GM21526 (cell line): ENCODE data around the gene KAZN.

Experiments used
- ATAC-seq: cut with Tn5 transposase; IDR thresholded peaks from one replicate; pipeline ENCODE4 v1.9.1; 2021; ENCODE audit warnings: moderate library complexity; ENCODE audit not compliant: unreplicated experiment, low FRiP score

KAZN gene

GRCh38 chr1:14735841-14736240, 137.4 kb downstream of the KAZN start:
- no peak for ATAC-seq

GRCh38 chr1:14737561-14738094, 139.1 kb downstream of the KAZN start:
- no peak for ATAC-seq

- no peak for ATAC-seq
Measured at GRCh38 chr1:14738235-14738634, 139.8 kb downstream of the KAZN start.

DNA sequence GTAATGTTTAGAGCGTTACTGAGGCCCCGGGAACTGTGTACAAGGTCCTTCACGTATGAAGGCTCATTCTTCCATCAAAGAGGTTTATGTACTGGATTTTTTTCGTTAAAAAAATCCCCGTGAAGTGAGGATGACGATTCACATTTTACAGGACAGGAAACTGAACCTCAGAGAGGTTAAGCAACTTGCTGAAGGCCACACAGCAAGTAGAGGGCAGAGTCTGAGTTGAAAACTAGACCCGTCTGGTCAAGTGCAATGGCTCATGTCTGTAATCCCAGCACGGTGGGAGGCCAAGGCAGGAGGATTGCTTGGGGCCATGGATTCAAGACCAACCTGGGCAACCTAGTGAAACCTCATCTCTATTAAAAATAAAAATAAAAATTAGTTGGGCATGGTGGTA, 140.2 kb downstream of the KAZN start:
- no peak for ATAC-seq

DNA sequence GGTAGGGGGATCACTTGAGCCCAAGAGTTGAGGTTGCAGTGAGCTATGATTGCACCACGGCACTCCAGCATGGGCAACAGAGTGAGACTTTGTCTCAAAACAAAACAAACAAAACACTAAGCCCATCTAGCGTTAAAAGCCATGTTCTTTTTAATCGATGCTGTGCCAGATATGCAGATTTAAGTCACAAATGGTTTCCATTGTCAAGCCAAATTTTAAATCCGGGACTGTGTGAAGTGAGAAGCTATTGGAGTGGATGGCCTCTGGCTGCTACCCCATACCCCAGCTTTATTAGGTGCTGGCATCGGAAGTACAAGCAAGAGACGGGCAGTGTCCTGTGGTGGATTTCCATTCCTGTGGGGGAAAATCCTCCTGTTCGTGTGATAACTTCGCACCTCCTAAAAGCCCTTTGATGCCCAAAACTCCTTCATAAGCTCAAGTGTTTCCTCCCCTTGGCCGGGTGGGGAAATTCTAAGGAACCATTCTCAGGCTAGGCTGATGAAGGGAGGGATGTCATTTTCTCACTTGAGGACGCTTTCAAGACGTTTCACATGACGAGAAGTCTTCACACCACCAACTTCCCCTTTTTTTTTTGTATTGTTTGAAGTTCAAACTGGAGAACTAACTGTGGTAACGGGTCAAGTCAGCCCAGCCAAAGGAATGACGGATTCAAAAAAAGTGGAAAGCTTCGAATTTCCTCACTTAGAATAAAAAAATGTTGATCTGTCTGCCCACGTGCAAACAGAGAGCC, 140.8 kb downstream of the KAZN start:
- ATAC-seq, result no peak

DNA sequence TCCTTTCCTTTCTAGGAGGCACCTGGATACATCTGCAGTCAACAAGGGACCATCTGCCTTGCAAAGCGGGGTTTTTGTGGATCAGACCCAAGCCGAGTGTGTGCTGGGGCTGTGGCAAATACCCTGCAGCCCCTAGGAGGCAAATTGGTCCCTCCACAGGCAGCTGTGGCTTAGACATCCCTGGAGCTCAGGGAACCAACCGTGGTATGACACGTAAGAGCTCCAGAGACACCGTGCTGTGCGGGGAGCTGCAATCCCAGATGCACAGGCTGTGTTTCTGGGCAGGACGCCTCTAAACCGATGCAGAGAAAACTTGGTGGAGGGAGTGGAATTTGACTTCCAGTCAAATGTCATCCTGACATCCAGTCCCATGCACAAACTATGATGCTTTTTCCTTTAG, 141.5 kb downstream of the KAZN start:
- no peak for ATAC-seq

DNA sequence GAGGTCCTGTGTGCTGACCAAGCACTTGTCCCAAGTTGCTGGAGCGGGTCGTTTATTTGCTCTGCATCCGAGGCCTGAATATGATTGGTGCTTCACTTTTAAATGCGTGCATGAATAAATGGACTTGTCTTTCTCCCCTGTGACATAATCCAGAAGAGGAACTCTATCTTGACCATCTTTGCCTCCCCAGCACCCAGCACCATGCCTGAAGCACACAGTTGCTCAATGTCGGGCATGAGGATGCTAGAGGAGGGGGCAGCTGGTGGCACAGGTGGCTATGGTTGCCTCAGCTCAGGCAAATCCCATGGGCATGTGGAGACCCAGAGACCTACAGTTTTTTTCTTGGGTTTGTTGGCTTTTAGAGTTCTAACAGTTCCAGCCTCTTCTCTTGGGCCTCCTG, 142.6 kb downstream of the KAZN start:
- no peak for ATAC-seq

GRCh38 chr1:14741532-14741931, 143.0 kb downstream of the KAZN start:
- ATAC-seq, result no peak

GRCh38 chr1:14742181-14742980, 143.9 kb downstream of the KAZN start:
- ATAC-seq, result no peak

GRCh38 chr1:14743368-14743767, 144.9 kb downstream of the KAZN start:
- ATAC-seq, result no peak

DNA sequence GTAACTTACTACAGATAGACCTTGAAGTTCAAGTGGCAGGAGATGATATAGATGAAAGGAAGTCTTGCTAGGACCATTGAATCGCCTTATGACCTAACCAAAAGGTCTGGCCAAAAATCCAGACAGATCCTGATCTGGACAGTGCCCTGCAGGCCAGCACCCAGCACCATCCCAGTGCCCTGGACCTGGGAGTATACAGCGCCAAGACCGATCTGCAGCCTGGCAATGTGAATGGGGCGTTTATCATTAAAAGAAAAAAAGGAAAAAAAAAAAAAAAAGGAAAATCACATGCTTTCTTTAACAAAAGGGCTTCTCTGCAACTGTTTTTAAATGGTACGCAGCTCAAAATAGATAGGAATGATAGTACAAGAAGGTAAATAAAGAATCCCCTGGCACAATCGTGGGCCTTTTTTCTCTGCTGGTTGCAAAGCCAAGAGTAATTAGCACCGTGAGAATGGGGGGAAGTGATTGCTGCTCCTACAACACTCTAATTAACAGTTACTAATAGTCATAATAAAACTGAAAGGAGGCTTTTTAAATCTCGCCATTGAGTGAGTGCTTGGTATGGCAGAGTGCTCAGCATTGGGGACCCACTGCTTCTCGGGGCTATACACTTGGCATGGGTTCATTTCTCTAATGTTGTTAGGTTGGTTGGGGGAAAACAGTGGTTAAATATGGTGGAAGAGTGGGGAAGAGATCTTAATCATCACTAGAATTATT, 146.7 kb downstream of the KAZN start:
- no peak for ATAC-seq

- ATAC-seq, result no peak
Measured at GRCh38 chr1:14745789-14746188, 147.3 kb downstream of the KAZN start.

- no peak for ATAC-seq
Measured at GRCh38 chr1:14746393-14746792, 147.9 kb downstream of the KAZN start.

DNA sequence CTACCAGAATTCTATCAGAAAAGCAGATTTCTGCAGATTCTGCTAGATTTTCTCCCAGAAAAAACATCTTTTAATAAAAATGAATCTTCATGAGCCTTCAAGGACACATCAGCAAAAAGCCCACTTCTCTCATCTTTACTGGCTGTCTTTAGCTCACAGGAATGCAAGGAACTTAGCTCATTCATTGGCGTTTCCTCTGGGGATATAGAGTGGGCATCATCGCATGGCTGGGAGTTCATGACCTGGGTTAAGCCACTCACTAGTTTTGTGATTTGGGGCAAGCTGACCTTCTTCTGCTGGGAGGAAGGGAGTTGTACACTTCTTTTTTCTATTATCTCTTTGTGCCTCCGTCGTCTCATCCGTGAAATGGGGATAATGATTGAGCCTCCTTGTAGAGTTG, 149.7 kb downstream of the KAZN start:
- ATAC-seq, result no peak

DNA sequence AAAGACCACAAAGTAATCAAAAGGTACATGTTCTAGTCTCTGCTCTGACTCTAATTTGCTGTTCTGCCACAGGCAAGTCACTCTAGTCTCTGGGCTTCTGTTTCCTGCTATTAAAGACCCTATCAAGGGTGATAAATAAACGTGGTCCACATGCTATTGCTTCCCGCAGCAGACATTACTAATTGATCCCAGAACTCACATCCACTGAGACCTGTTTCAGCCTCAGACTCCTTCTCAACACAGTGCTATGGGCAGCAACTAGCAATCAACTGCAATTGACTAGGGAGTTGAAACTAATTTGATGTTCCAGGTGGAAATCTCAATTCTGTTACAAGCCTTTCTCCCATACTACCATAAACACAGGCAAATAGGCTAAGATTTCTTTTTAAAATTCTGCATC, 150.5 kb downstream of the KAZN start:
- no peak for ATAC-seq

DNA sequence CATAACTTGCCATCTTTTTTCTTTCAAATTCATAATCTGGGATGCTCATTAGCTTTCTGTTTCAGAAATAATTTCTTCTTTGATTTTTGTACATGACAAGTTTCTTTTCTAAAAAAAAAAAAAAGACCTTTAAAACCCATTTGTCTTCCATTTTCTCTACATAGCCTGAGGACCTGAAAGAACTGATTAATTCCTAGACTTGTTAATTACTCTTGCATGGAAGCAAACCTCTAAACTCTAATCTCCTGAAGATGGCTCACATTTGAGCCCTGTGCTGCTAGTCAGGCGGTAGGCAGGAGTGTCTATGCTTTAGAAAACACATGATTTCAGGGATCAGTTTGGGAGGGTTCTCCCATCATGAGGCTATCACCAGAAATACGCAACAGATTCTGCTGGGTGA, 152.0 kb downstream of the KAZN start:
- no peak for ATAC-seq

DNA sequence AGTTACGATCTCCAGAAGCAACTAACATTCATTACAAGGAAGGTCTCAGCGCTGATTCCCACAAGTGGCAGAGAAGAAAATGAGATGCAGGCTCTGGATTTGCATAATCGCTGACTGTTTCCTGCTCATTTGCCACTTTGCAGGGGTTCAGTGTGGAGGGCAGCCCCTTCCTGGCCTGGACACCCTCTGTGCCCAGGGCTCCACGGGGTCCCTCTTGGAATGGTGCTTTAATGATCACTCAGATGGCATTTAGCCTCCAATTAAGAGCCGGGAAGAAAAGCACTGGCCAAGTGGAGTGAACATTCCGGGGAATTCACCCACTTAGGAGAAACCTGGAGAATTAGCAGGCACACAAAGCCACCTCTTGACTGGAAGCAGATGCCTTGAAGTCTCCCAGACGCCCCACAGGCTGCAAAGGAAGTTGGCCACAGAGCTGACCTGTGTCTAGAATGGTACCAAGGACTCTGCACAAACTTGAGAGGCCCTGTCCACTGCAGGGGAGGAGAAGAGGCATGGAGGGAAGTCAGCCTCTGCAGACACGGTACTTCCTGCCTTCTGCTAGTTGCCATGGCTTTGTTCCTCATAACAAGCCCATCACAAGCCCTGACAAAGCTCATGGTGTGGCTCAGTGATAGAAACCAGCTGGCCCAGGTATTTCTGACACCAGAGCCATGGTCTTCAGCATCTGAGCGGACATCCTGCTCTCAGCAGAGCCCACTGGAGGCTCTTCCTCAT, 157.2 kb downstream of the KAZN start:
- no peak for ATAC-seq

DNA sequence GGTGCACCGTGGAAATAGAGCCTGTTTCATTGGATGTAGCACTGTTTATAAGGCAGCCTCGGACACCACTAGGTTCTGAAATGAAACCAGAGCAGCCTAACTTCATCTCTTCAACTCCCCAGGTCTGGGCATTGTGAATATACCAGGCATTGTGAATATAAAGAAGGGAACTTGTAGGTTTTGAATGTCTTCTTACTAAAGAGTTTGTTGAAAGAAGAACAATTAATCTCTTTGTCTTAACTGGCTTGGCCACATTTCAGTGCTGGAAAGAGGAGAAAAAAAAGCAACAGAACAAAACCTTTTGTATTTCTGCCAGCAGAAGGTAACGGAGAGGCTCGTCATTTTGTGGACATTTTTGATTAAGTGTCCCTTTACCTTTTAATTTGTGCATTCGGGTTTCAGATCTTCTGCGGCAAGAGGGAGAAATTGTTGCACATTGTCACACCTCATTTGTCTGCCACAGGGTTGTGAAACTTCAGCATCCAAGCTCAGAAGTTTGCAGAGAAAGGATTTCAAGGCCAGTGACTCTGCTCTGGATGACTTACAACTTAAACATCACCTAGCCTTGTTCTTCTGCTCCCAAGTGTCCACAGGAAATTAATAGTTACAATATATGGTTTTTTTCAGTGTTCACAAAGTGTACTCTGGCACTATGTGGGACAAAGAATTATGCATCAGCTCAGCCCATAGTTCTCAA, 158.3 kb downstream of the KAZN start:
- ATAC-seq, result no peak

GRCh38 chr1:14757286-14757625, 158.8 kb downstream of the KAZN start:
- ATAC-seq, result no peak
